ENCODE results near the gene NHSL2. TPM values are rescaled to one million over a fixed set of nuclear protein-coding genes. Genes with fewer than 3 reads are reported as not detected.

Gene NHSL2
- total and polyA plus RNA-seq, 4 experiments from 2014 or later, result 8.1 to 27.2 (median 10.6) TPM

DNA sequence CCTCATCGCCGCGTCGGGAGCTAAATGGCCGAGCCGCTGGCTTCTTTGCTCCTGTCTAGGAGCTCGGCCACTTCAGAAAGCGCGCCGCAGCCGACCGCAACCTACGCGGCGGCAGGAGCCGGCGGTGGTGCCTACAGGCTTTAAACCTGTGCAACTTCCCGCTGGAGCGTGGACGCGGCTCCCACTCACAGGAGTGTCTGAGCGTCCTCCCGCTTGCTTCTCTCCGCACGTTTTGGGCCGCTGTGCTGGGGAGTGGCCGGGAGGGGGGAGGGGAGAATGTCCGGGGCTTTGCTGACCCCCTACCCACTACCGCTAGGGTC is 1.0 kb downstream of the NHSL2 start:
- Histone ChIP-seq H3K9me3 (ENCODE audit: control insufficient read depth in 1 of 2, low read length in 2 of 2) (no peaks in the 10 kb centered on the region), H3K4me3 (ENCODE audit: low read length in 2 of 2) (no peak overlapping the region), H3K36me3 (ENCODE audit: insufficient read depth, low read length) (no peaks in the 10 kb centered on the region), H3K27ac (ENCODE audit: low read depth, low read length) (no peak overlapping the region), H3K4me1 (ENCODE audit: insufficient read depth, low read length) (no peaks in the 10 kb centered on the region), H3K27me3 (ENCODE audit: insufficient read depth, low read length) (no peaks in the 10 kb centered on the region)
- no peaks in the 10 kb centered on the region for H3K36me3 Mint-ChIP-seq
- CTCF ChIA-PET (ENCODE audit: partially characterized antibody), result no interaction called here
- intact Hi-C loops (cut with micrococcal nuclease), result no loop called here
- H3K27ac Mint-ChIP-seq, result no peak overlapping the region
- peaks cover 0 to 9% (median under 1%) of the 10 kb centered on the region in 4 donors for H3K4me1 Mint-ChIP-seq
- DNase-seq, result no peak
- POLR2A ChIA-PET (ENCODE audit: partially characterized antibody), result no interaction called here
- H3K27me3 Mint-ChIP-seq, result peaks cover 9 to 17% of the 10 kb centered on the region in 2 donors
- H3K9me3 Mint-ChIP-seq, result peaks cover 0 to 3% (median 0%) of the 10 kb centered on the region in 8 donors
- peak overlapping the region in 6 of 8 donors; percentile 44 to 66 (median 57) for H3K4me3 Mint-ChIP-seq

DNA sequence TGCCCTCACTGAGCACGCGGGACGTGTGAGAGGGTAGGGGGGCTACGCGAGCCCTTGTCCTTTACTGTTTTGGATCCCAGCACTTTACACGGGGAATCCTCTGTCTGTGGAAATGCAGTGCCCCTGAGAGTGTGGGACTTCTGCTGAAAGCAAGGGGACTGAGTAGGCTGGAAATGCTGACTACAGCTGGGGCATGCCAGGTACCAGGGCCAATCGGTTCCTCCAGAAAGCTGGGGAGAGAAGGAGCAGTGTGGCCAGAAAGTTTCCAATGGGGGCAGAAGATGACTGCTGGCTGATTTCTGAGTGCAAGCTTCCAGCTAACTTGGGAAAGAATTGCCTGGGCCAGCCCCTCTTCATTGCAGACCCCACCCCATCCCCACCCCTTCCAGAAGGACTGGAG is 1.5 kb downstream of the NHSL2 start:
- intact Hi-C loops (cut with micrococcal nuclease), result no loop called here
- Mint-ChIP-seq H3K4me1 (peaks cover 0 to 9% (median under 1%) of the 10 kb centered on the region in 4 donors), H3K27ac (no peak overlapping the region), H3K4me3 (peak overlapping the region in 4 of 8 donors; percentile 44 to 66 (median 57)), H3K9me3 (peaks cover 0 to 3% (median 0%) of the 10 kb centered on the region in 8 donors), H3K36me3 (no peaks in the 10 kb centered on the region), H3K27me3 (peaks cover 9 to 17% of the 10 kb centered on the region in 2 donors)
- no peak for DNase-seq
- POLR2A ChIA-PET (ENCODE audit: partially characterized antibody), result no interaction called here
- H3K36me3 ChIP-seq (ENCODE audit: insufficient read depth, low read length), result no peaks in the 10 kb centered on the region
- H3K9me3 ChIP-seq (ENCODE audit: control insufficient read depth in 1 of 2, low read length in 2 of 2), result no peaks in the 10 kb centered on the region
- no peak overlapping the region for H3K27ac ChIP-seq (ENCODE audit: low read depth, low read length)
- no peaks in the 10 kb centered on the region for H3K4me1 ChIP-seq (ENCODE audit: insufficient read depth, low read length)
- CTCF ChIA-PET (ENCODE audit: partially characterized antibody), result no interaction called here
- H3K27me3 ChIP-seq (ENCODE audit: insufficient read depth, low read length), result no peaks in the 10 kb centered on the region
- H3K4me3 ChIP-seq (ENCODE audit: low read length in 2 of 2), result no peak overlapping the region

DNA sequence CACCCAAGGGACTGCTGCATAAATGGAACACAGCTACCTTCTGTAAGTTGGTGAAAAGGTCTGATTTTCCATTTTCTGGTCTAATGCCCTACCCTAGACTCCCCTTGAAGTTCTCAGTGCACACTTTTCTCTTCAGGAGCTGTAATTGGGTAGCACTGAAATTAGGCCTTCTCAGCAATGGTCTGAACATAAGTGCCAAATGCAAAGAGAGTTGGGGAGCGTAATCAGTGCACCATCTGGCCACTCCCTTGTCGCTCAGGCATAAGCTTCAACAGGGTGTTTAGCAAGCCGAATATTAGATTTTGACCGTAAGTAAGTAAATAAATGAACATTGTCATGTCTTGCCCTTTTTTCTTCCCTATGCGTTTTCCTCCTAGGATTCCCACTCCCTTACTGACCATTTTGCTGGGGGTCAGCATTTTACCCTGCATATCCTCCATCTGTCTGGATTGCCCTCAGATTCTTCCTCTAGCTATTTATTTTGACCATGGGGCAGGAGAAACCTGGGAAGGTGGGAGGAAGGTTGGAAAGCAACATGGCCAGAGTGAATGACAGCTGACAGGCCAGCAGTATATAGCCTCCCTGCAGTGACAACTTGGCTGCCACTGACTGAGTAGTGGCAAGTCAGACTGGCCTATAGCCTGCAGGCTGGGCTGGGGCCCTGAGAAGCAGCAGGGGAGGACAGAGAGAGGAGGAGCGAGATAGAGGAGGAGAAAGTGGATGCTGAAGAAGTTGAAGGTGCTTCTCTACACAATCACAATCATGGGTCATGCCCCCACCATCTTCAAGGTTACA is 2.7 kb downstream of the NHSL2 start:
- no peak overlapping the region for H3K4me3 Mint-ChIP-seq
- no peaks in the 10 kb centered on the region for H3K4me1 ChIP-seq (ENCODE audit: insufficient read depth, low read length)
- CTCF ChIA-PET (ENCODE audit: partially characterized antibody), result no interaction called here
- H3K27me3 ChIP-seq (ENCODE audit: insufficient read depth, low read length), result no peaks in the 10 kb centered on the region
- DNase-seq, result no peak
- no peaks in the 10 kb centered on the region for H3K9me3 ChIP-seq (ENCODE audit: control insufficient read depth in 1 of 2, low read length in 2 of 2)
- H3K9me3 Mint-ChIP-seq, result peaks cover 0 to 3% (median 0%) of the 10 kb centered on the region in 8 donors
- no peak overlapping the region for H3K4me3 ChIP-seq (ENCODE audit: low read length in 2 of 2)
- H3K4me1 Mint-ChIP-seq, result peaks cover 0 to 9% (median under 1%) of the 10 kb centered on the region in 4 donors
- H3K27me3 Mint-ChIP-seq, result peaks cover 6 to 17% of the 10 kb centered on the region in 2 donors
- no peaks in the 10 kb centered on the region for H3K36me3 ChIP-seq (ENCODE audit: insufficient read depth, low read length)
- intact Hi-C loops (cut with micrococcal nuclease), result no loop called here
- POLR2A ChIA-PET (ENCODE audit: partially characterized antibody), result no interaction called here
- H3K27ac ChIP-seq (ENCODE audit: low read depth, low read length), result no peak overlapping the region
- H3K36me3 Mint-ChIP-seq, result no peaks in the 10 kb centered on the region
- no peak overlapping the region for H3K27ac Mint-ChIP-seq

DNA sequence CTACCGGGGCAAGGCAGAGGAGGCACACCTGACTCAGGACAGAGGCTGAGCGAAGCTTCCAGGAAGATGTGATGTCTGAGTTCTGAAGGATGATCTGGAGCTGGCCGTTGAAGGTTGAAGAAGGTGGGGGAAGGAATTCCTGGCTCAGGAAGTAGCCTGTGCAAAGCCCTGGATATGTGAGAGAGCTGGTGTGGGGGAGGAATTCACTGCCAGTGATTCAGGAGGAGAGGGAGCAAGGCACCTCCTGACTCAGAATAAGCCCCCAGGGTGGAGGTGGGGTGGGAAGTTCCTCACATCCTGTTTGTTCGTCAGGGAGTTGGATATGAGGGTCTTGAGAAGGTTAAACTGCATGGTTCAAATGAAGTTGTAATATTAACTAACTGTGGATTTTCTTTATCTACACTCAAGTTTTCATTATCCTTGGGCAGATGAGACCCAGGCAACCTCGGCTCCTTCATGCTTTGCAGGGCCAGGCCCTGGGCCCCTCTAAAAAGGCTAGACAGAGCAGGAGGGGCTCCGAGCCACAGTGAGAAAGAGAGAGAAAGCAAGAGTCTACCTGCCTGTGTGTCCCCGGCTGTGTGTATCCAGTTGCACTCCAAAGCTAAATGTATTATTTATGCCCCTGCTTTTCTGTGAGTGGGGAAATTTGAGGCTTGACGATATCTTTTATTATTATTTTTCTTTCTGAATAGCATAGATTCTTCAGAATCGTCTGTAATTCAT is 7.1 kb downstream of the NHSL2 start:
- ChIA-PET CTCF (ENCODE audit: partially characterized antibody) (no interaction called here), POLR2A (ENCODE audit: partially characterized antibody) (no interaction called here)
- Mint-ChIP-seq H3K4me1 (no peaks in the 10 kb centered on the region), H3K27me3 (peaks cover 2 to 8% of the 10 kb centered on the region in 2 donors), H3K9me3 (no peaks in the 10 kb centered on the region), H3K36me3 (no peaks in the 10 kb centered on the region), H3K4me3 (no peak overlapping the region), H3K27ac (no peak overlapping the region)
- no peak overlapping the region for H3K27ac ChIP-seq (ENCODE audit: low read depth, low read length)
- no peaks in the 10 kb centered on the region for H3K9me3 ChIP-seq (ENCODE audit: control insufficient read depth in 1 of 2, low read length in 2 of 2)
- intact Hi-C loops (cut with micrococcal nuclease), result no loop called here
- DNase-seq, result no peak
- H3K27me3 ChIP-seq (ENCODE audit: insufficient read depth, low read length), result no peaks in the 10 kb centered on the region
- H3K4me3 ChIP-seq (ENCODE audit: low read length in 2 of 2), result no peak overlapping the region
- no peaks in the 10 kb centered on the region for H3K4me1 ChIP-seq (ENCODE audit: insufficient read depth, low read length)
- no peaks in the 10 kb centered on the region for H3K36me3 ChIP-seq (ENCODE audit: insufficient read depth, low read length)

DNA sequence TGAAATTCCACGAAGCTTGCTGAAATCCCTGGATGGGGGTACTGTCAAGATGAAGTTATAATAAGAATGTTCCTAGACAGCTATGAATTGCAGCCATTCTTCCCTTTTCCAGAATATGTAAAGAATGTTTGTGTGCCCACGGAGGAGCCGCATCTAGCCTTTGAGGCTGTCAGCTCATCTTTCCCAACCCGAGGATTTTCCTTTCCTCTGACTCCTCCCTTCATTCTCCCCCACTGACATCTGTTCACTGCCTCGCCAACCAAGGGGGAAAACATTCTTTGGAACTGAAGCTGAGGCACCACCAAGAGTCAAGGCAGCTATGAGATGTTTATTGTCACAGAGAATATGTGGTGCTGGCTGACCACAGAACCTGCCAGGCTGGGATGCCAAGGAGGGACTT is 8.8 kb downstream of the NHSL2 start:
- H3K27me3 Mint-ChIP-seq, result peaks cover under 1 to 4% of the 10 kb centered on the region in 2 donors
- H3K4me3 ChIP-seq (ENCODE audit: low read length in 2 of 2), result no peak overlapping the region
- no peak overlapping the region for H3K27ac Mint-ChIP-seq
- no peaks in the 10 kb centered on the region for H3K9me3 Mint-ChIP-seq
- ChIA-PET POLR2A (ENCODE audit: partially characterized antibody) (no interaction called here), CTCF (ENCODE audit: partially characterized antibody) (no interaction called here)
- no peak for DNase-seq
- intact Hi-C loops (cut with micrococcal nuclease), result no loop called here
- H3K27ac ChIP-seq (ENCODE audit: low read depth, low read length), result no peak overlapping the region
- no peak overlapping the region for H3K4me3 Mint-ChIP-seq
- no peaks in the 10 kb centered on the region for H3K9me3 ChIP-seq (ENCODE audit: control insufficient read depth in 1 of 2, low read length in 2 of 2)
- H3K27me3 ChIP-seq (ENCODE audit: insufficient read depth, low read length), result no peaks in the 10 kb centered on the region
- H3K4me1 ChIP-seq (ENCODE audit: insufficient read depth, low read length), result no peaks in the 10 kb centered on the region
- no peaks in the 10 kb centered on the region for H3K36me3 Mint-ChIP-seq
- H3K4me1 Mint-ChIP-seq, result no peaks in the 10 kb centered on the region
- no peaks in the 10 kb centered on the region for H3K36me3 ChIP-seq (ENCODE audit: insufficient read depth, low read length)

DNA sequence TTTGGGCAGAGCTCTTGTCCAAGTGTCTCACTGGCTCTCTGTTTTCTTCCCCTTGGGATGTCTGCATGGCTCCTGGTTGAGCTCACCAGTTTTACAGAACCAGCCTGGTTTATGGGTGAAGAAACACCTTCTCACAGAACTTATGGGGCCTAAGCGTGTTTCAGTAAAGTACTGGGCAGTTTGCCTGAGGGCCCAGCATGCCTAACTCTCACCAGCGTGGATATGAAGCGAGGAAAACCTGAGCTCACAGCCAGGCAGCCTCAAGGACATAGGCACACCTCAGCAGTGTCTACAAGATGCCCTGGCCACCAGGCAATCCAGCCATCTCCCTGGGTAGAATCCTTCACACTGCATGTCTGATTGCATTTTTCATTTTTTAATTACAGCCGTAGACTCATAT is 9.2 kb downstream of the NHSL2 start:
- Histone ChIP-seq H3K4me1 (ENCODE audit: insufficient read depth, low read length) (no peaks in the 10 kb centered on the region), H3K4me3 (ENCODE audit: low read length in 2 of 2) (no peak overlapping the region), H3K36me3 (ENCODE audit: insufficient read depth, low read length) (no peaks in the 10 kb centered on the region), H3K27me3 (ENCODE audit: insufficient read depth, low read length) (no peaks in the 10 kb centered on the region), H3K9me3 (ENCODE audit: control insufficient read depth in 1 of 2, low read length in 2 of 2) (no peaks in the 10 kb centered on the region), H3K27ac (ENCODE audit: low read depth, low read length) (no peak overlapping the region)
- no peak for DNase-seq
- peaks cover 0 to 4% of the 10 kb centered on the region in 2 donors for H3K27me3 Mint-ChIP-seq
- H3K36me3 Mint-ChIP-seq, result no peaks in the 10 kb centered on the region
- no peak overlapping the region for H3K27ac Mint-ChIP-seq
- intact Hi-C loops (cut with micrococcal nuclease), result no loop called here
- ChIA-PET POLR2A (ENCODE audit: partially characterized antibody) (no interaction called here), CTCF (ENCODE audit: partially characterized antibody) (no interaction called here)
- no peaks in the 10 kb centered on the region for H3K4me1 Mint-ChIP-seq
- no peaks in the 10 kb centered on the region for H3K9me3 Mint-ChIP-seq
- no peak overlapping the region for H3K4me3 Mint-ChIP-seq

DNA sequence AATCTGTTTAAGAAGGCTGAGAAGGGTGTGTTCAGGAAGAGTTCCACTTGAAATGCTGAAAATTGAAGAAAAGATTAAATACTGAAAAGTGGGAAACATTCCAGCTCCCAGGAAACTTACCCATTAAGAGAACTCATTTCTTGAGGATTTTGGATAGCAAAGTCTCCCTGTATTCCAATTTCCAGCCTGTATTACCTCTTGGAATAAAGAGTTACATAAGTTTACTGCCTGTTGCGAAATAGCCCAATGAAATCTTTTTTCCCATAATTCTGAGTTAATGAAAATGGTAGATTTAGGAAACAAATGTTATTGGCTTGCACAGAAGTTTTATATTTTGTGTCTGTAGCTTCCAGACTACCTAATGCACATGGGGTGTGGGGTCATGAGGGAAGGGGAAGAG is 12.0 kb downstream of the NHSL2 start:
- no peaks in the 10 kb centered on the region for H3K36me3 ChIP-seq (ENCODE audit: insufficient read depth, low read length)
- Mint-ChIP-seq H3K9me3 (no peaks in the 10 kb centered on the region), H3K4me1 (no peaks in the 10 kb centered on the region), H3K27ac (no peak overlapping the region), H3K27me3 (no peaks in the 10 kb centered on the region), H3K4me3 (no peak overlapping the region), H3K36me3 (no peaks in the 10 kb centered on the region)
- CTCF ChIA-PET (ENCODE audit: partially characterized antibody), result no interaction called here
- no peak for DNase-seq
- no peaks in the 10 kb centered on the region for H3K9me3 ChIP-seq (ENCODE audit: control insufficient read depth in 1 of 2, low read length in 2 of 2)
- no peaks in the 10 kb centered on the region for H3K4me1 ChIP-seq (ENCODE audit: insufficient read depth, low read length)
- no peaks in the 10 kb centered on the region for H3K27me3 ChIP-seq (ENCODE audit: insufficient read depth, low read length)
- intact Hi-C loops (cut with micrococcal nuclease), result no loop called here
- POLR2A ChIA-PET (ENCODE audit: partially characterized antibody), result no interaction called here
- H3K27ac ChIP-seq (ENCODE audit: low read depth, low read length), result no peak overlapping the region
- no peak overlapping the region for H3K4me3 ChIP-seq (ENCODE audit: low read length in 2 of 2)
